NCI-H460 (cell line): ENCODE measurements around the gene SLC16A3. TPM values are rescaled to one million over a fixed set of nuclear protein-coding genes. Genes with fewer than 3 reads are reported as not detected.

ENCODE experiments used
- DNase-seq: peaks from one replicate; pipeline ENCODE4 v3.0.0-alpha.2; 2016; ENCODE audit warnings: low read depth; ENCODE audit errors: extremely low read depth
- total RNA-seq: library from RNA; depleted of rRNA; stranded (reverse); fragments of >200 nt; shearing (Covaris generic); gene quantifications from 2 replicates; pipeline ENCODE4 v1.2.3, GENCODE V29; 2014

SLC16A3 gene
- total RNA-seq, 1 experiment from 2014 or later, result 220 TPM

- no peak for DNase-seq
Measured at GRCh38 chr17:82221341-82221902, 7.4 kb upstream of the SLC16A3 start.

DNA sequence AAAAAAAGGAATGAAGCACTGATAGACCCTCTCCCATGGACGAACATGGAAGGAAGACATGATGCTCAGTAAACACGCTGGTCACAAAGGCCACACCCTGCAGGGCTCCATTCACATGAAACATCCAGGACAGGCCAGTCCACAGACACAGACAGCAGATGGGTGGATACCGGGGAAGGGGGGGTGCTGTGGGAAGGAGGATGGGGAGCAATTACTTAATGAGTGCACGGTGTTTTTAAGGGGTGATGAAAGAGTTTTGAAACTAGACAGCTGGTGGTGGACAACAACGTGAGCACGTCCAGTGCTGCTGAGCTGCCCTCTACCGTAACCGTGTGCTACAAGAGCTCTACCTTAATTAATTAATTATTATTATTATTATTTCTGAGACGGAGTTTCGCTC lies 6.0 kb upstream of the SLC16A3 start:
- no peak for DNase-seq

DNA sequence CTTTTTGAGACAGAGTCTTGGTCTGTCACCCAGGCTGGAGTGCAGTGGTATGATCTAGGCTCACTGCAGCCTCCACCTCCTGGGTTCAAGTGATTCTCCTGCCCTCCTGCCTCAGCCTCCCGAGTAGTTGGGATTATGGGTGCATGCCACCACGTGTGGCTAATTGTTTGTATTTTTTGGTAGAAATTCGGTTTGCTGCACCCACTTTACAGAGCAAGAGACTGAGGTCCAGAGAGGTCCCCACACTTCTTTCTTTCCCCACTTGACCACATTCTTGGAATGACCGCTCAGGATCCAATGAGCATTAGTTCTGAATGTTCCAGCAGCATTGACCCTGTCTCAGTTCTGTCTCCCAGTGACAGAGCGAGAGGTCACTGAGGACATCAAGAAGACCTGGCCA lies 5.3 kb upstream of the SLC16A3 start:
- no peak for DNase-seq

GRCh38 chr17:82224666-82225065 lies 4.2 kb upstream of the SLC16A3 start:
- DNase-seq, result no peak

GRCh38 chr17:82225368-82226029 lies 3.3 kb upstream of the SLC16A3 start:
- DNase-seq, result no peak

DNA sequence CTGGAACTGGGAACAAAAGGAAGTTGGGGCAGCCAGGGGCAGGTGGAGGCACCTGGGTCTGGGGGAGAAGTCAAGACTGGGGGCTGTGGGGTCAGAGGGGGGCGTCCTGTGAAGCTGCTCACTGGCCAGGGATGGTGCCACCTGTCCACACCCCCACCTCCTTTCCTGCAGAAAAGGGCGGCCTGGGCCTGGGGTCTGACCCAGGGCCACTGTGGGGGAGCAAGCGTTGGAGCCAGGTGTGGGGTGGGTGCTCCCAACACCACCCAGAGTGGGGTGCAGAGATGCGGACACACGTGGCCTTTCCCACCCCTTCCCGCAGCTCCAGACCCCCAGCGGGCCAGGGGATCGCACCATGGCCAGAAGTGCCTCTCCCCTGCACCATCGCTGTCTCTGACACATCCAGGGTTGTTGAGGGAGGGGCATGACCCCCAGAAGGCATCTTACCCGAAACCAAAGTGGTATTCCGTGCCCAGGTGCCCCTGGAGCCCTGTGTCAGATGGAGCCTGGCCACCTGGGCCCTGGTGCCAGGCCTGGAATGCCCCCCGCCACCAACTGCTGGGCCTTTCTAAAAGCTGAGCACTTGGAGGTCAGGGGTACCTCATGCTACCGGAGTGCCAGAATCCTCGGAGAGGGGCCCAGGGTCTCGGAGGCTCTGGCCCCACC lies 2.6 kb upstream of the SLC16A3 start:
- no peak for DNase-seq

DNA sequence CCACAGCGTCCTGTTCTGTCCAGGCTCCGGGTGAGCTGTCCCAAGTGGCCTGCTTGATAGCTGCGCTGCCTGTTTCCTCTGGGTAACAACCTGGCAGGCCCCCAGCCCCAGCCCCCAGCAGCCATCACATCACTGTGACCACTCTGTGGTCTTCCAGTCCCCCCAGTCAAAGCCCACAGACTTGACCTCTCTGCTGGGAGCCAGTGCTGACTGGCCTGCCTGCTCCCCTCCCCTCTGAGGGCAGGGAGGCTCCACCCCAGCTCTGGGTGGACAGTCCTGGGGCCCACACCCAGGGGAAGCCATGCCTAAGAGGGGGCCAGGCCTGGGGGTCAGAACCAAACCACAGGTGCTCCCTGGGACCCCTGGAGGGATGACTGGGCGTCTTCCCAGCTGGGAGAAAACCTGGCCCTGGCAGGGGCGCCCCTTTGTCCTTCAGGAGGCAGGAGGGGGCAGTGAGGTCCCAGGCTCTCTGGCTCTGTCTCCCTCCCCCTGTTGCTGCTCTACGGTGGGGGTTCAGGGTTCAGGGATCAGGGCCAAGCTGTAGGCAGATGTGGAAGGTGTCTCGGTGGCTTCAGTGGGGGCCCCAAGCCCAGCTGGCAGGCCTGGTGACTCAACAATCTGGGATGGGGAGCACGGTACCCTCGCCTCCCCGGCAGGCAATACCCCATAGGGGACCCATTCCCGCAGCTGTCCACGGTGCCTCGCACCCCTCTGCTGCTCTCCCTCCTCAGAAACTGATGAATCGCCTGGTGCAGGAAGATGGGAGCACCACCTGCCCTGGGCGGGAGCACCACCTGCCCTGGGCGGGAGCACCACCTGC lies 1.8 kb upstream of the SLC16A3 start:
- DNase-seq, result no peak

DNA sequence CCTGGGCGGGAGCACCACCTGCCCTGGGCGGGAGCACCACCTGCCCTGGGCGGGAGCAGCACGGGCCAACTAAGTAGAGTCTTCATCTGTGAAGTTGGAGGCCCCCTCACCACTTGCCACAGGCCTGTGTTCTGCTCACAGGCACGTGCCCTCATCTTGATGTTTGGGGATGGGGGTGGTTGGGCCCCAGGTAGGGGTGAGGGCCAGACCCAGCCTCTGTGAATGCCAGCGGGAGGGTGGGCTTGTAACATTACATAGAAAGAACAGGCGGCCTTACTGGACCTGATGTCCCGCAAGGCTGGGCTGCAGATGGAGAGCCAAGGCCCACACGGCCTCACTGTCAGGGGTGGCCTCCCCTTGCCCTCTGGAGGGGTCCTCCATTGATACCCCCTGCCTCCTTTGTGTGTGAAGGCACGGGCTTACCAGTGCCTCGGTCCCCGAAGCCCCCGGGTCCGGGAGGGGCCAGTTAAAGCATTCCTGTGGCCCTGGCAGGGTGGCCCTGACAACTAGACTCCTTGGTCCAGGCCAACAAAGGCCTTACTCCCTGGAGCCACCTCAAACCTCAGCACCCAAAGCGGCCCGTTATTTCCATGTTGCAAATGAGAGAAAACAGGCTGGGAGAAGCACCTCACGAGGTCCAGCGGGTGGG lies 1.1 kb upstream of the SLC16A3 start:
- DNase-seq, result no peak

DNA sequence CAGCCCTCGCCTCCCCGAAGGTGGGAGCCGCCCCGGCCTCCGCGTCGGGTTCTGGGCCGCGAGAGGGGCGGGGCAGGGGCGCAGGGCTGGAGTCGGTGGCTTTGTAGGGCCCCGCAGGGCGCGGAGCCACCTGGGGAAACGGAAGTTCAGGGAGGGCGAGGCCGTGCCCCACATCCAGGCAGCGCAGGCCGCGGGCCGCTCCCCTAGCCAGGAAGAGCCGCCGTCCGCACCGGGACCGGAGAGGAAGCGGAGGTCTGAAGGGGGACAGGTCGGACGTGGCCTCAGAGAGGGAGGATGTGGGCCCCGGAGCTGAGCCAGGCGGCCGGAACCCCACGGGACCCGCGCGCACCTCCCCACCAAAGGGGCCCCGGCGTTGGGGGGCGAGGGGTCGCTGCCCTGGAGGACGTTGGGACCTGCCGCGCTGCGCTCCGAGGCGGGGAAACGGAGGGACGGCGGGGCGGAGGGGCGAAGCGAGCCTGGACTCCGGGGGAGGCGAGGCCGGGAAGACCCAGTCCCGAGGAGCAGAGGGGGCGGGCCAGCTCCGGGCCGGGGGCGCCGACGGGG lies 482 bp upstream of the SLC16A3 start:
- no peak for DNase-seq

GRCh38 chr17:82229698-82230608 lies 1.1 kb downstream of the SLC16A3 start:
- no peak for DNase-seq

DNA sequence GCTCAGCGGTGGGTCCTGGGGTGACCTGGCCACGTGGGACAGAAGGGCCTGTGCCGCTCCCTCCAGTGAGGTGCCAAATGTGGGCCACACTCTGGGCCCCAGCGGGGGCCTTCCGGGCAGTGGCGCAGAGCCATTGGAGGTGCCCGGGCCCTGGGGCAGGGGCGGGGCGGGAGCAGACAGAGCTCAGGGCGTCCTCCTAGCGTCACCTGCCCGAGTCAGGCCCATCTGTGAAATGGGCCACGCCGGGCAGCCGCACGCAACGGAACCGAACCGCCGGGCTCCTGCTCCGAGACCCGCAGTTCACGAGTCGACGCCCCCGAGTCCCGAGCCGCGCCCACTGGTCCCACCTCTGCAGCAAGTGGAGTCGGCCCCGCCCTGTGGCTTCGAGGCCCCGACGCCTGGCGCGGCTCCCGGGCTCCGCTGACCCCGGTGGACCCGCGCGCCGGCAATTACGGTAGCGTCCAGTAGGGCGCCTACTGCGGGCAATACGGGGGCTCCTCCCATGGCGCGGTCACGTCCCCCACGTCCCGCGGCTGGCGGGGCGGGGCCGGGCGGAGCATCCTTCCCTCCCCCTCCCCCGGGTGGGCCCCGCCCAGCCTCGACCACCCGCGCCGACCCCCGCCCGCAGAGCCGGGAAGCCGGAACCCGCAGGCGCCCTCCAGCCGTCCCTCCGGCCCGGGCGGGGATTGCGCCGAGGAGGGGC lies 1.9 kb downstream of the SLC16A3 start:
- peak; percentile 70 for DNase-seq

DNA sequence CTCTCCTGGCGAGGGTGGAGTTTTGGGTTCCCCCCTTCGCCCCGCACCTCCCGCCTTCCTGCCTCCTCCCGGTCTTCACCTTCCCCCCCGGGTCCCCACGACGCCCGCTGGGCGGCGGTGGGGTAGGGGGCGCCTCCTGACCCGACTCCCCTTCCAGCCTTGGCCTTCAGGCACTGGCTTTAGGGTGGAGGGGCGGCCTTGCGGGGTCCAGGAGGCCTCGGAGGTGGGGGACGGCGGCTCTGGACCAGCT lies 2.4 kb downstream of the SLC16A3 start:
- no peak for DNase-seq

GRCh38 chr17:82231562-82232321 lies 2.9 kb downstream of the SLC16A3 start:
- DNase-seq, result no peak

DNA sequence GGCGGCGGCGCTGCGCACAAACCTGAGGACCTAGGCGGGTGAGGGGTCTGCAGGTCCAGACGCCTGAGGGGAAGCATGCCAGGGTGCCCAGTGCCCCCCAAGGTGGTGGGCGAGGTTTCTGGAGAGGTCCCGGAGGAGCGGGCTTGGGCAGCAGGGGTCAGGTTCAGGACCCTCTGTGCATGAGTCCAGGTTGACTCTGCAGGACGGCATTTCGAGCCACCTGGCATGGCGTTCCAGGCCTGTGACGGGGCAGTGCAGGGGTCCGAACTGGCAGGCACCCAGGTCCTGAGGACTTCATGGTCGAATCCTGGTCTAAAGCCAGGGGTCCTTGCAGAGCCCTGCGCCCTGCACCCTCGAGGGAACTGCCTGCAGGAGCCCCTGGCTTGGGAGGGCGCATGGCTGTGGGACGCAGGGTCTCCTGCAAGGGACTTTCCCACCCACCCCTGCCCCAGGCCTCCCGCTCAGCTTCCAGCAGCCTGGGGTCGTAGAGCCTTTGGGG lies 3.5 kb downstream of the SLC16A3 start:
- DNase-seq, result no peak

DNA sequence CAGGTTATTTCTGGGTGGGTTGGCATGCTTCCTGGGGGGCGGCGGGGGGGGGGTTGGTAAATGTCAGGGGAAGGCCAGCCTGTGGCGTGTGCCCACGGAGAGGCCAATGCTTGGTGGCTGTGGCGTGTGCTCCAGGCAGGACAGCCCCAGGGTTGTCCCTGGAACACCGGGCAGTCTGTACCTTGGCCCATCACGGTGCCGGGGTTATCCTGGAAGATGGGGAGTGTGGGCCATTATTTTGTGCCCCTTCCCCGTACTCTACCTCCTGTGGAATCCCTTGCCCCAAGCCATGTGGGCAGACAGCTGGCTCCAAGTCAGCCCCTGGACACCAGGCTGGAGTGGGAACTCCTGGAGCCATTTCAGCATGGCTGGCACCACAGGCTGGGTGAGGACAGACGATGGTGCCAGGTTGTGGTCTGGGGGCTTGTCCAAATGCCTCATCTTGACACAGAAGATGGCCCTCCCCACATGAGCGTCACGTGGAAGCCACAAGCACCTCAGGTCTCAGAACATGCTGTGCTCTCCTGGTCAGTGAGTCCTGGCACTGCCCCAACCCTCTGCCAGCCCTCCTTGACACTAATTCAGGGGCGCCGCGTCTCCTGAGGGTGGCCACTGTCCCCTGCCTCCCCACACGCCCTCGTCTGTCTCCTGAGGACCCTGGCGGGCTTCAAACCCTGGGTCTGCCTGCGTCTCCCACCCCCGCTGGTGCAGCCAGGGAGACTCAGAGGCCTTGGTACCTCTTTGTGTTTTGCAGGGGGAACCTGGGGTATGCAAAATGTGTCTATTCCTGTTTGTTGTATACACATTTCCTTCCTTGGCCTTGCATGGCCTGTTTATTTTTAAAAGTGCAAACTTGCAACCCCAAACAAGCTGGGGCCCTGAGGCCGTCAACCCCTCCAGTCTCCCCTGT lies 4.3 kb downstream of the SLC16A3 start:
- no peak for DNase-seq

- DNase-seq, result no peak
Measured at GRCh38 chr17:82234211-82235055, 5.6 kb downstream of the SLC16A3 start.
